UCSD-AML1 (cell line): ENCODE measurements around the gene ORC5.

Experiments used
- DNase-seq: peaks from one replicate; lab custom pipeline; 2025; ENCODE audit not compliant: unreplicated experiment; lab: John Stamatoyannopoulos, UW

The ORC5 gene

DNA sequence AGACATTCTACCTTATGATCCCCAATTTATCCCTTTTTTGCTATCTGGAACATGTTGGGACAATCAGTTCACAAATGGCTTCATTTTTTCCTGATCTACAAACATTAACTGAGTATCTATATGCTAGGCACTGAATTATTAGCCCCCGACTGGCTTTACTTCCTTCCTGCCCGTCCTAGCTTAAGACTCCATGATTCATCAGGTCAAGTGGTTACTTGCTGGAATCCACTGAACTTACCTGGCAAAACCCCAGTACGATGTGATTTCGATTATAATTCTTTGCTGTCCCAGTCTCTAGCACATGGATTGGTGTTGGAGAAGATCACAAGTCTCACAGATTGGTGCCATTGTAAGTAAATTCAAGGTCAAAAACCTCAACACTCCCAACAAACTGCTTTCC is 77.1 kb downstream of the ORC5 start:
- no peak for DNase-seq

DNA sequence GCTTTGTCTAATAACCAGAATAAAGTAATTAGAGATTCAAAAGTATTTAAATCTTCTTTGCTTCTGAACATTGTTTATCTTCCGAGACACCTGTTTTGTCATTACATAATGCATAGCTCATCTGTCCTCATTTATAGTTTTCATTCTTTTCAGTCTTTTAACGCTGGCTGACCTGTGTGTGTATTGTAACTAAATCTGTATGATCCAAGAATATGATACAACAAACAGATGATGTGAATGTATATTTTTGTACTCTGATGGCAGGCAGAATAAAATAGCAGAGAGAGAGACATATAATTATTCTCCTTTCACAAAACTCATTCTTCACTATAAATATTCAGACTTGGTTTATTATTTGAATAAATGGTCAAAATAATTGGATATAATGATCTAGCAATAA is 80.6 kb downstream of the ORC5 start:
- DNase-seq, result no peak

DNA sequence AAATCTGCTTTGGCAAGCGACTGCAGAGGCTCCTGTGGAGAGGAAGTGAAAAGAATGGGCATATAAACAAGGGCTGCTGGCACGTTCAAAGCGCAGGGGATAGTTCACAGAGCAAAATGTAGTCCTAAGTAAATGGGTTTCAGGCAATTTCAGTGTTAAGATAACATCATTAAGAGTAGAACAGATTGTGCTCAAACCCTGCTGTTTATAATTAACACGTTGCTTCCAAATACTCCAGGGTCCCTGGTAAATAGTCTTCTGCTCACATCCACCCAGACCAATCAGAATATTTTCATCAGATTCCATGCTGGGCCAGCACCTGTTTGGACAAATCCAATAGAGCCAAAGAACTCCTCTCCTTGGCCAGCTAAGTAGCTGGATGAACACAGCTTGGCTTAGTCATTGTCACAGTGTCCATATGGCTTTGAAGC is 81.4 kb downstream of the ORC5 start:
- no peak for DNase-seq

DNA sequence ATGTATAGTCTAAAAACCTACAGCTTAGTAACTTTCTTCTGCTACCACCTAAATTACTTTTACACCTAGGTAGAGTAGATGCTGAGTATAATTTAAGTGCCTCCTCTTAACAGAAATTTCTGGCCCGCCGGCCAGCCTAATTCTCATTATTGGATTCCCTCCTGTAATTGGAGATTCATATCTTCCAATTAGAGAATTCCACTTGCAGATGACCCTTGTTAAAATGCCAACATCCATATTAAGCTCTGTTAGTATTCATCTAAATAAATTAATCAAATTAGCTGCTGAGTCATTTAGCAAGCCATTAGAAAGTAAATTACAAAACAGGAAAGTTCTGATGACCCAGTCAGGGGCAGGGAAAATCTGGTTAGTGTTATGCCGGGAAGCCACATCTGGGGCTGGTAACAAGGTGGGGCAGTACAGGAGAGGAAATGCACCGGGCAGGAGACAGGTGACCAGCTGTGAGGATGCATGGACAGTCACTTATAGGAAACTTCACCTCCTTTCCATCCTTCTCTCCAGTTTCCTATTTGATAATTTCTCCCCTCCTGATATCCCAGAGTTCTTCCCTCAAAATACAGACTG is 82.8 kb downstream of the ORC5 start:
- no peak for DNase-seq

DNA sequence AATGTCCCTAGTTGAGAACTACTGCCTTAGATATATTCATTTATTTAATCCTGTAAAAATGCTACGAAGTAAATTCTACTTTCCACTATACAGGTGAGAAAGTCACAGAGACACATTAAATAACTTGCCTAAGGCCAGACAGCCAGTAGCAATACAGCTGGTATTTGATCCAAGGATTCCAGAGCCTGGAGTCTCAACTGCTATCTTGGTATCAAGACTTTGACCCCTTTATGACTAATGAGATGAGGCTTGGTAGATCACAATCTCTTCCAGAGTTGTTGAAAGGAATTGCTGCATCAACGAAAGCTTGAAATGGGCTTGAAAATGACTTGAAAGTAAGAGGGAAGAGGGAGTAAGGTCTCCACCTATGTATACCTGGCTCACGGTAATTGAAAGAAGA is 83.3 kb downstream of the ORC5 start:
- no peak for DNase-seq

DNA sequence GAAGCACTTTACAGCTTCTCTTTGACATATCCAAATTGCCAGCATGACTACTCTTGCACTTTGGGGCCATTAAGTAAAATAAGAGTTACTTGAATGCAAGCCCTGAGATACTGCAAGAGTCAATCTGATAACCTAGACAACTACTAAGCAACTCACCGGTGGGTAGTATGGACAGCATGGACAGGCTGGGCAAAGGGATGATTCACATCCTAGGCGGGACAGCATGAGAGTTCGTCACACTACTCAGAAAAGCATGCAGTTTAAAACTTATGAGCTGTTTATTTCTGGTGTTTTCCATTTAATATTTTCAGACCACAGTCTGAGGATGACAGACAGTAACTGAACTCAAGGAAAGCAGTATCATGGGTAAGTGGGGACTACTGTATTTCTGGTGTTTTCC is 84.0 kb downstream of the ORC5 start:
- no peak for DNase-seq

DNA sequence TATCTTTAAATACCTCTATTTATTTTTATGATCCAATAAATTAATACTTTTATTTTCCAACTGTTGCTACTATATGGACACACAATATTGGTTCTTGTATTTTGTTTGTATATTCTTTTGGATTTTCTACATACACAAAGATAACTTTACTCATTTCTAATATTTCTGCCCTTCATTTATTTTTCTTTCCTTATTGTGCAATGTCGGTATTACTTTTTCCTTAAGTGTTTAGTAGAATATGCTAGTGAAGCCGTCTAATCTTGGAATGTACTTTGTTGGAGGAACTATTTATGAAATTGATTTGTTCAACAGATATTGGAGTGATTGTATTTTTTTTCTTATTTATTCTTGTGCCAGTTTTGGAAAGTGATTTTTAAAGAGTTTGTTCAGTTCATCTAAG is 94.0 kb downstream of the ORC5 start:
- no peak for DNase-seq

DNA sequence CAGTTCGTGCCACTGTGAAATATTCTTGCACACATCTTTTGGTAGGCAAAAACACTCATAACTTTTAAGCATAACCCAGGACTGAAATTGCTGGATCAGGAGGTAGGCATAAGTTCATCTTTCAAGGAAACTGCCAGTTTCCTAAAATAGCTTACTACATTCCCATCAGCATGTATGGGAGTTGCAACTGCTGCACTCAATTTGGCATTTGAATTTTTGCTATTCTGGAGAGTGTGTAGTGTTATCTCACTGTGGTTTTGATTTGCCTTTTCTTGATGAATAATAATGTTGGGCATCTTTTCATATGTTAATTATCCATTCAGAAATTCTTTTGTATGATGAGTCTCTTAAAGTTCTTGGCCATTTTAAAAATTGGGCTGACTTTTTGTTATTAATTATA is 95.2 kb downstream of the ORC5 start:
- no peak for DNase-seq

DNA sequence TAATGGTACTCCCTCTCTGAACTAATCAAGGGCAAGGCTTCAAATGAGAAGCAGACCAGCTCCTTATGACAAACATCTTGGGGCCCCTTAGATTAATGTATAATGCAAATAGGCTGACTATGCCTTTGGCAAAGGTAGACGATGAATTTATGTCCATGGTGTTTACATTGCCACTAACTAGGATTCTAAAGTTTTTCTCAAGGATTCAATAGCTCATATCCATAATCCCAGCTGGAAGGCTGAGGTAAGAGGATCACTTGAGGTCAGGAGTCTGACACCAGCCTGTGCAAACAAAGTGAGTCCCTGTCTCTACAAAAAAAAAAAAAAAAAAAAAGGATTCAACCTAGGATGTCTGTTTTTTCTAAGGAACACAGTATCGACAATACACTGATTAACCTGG is 96.5 kb downstream of the ORC5 start:
- DNase-seq, result no peak

DNA sequence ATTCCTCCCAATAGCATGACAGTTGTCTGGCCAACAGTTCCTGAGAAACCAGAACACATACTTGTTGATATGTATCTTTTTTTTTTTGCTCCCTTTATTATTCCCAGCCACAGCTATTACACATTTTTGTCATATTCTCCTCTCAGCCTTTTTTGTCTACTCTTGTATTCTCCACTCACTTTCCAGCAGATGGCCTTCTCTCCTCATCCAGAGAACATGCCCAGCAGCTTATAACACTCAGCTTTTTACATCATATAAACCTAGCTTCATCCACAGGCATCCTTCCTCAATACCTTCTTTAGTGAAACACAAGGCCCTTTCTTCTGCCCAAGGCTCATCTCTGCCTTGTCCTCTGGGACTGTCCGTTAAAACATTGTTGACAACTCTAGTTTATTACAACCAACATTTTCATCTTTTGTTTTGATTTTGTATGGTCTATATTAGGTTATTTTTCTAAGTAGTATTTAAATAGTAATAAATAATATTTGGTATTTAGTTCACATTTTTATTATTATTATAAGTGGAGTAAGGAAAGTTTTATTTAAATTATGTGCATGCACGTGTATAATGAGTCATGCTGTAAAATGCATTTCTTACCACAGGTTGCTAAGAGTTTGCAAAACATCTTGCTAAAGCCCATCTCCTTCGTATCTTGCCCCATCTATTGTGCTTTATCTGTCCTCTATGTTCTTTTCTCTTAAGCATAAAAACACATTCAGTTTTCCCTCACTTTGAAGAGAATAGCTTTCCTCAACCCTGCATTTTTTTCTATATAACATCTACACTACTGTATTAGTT is 101.5 kb downstream of the ORC5 start:
- no peak for DNase-seq

DNA sequence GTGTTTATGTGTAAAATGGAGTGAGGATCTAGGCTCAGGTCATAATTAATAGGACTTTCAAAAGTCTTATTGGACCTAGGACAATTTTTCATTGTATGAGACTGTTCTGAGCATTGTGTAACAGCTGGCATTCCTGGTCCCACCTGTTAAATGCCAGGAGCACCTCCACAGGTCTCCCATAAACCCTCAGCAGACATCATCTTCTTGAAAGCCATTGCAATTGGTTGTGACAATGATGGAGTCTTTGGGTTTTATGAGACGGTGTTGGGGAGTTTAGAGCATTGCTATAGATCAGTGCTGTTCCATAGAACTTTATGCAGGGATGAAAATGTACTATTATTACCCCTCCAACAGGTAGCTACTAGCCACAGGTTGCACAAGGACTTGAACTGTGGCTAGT is 108.9 kb downstream of the ORC5 start:
- DNase-seq, result no peak

DNA sequence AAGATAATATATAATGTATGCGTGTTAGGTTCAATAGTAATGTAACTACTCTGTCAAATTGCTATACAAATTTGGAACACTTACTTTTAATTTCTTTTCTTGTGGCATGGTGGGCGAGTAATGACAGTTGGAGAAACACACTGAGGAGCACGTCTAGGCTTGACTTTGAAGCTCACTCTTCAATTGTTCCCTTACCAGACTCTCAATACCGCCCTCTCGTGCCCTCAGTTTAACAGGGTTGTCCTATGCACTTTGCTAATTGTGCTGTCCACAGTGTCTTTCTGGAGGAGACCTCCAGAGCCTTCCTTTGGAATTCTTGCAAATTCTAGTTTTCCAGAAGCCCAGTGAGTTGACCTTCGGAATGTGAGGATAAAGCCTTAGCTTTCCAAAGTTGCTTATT is 111.1 kb downstream of the ORC5 start:
- no peak for DNase-seq

DNA sequence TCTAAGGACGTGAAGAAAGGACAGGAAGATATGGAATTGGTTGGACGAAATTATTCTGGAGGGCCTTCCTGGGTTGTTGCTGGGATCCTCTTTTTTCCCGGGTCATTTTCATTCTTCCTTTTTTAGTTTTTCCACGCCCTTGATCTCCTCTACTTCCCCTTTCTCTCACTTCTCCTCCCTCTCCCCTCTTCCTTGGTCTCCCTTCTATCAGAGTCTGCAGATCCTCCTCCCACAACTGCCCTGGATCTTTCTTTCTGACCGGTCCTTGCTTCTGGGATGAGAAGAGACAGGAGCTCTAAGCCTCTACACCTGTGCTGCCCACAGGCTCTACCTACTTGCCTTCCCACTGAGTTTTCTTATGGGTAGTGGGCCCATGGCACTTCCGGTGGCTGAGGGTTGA is 114.7 kb downstream of the ORC5 start:
- no peak for DNase-seq

DNA sequence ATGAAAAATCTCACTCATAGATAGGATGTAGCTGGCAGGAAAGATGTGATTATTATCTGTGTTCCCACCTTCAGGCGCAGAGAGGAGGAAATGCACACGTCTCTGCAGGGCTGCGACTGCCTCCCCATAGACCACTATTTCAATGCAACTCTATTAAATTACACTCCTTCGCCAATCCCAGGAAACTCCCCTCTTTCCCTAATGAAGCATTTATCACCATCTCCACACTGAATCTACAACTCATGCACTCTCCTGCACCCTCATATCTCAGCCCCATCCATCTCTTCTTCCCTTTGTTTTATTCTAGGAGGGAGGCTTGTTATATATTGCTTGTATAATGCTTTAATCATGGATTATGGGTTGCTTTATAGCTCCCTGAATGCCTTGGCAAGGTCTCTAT is 116.6 kb downstream of the ORC5 start:
- no peak for DNase-seq

DNA sequence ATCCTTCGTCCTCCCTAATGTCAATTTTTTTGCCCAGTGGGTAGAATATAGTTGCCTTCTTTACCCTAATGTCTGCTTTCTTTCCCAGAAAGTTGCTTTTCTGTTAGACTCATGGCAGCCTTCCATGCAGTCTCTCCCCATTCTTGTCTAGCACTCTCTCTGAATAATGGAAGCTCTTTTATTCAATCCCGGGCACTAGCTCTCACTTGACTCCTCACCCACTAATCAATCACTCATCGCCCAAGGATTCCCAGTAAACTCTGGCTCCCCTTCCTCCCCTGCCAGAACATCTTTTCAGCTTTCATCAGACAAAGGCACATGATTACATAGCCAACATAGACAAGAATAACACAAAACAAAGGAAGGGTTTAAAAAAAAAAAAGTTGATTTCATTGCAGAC is 118.2 kb downstream of the ORC5 start:
- DNase-seq, result no peak

DNA sequence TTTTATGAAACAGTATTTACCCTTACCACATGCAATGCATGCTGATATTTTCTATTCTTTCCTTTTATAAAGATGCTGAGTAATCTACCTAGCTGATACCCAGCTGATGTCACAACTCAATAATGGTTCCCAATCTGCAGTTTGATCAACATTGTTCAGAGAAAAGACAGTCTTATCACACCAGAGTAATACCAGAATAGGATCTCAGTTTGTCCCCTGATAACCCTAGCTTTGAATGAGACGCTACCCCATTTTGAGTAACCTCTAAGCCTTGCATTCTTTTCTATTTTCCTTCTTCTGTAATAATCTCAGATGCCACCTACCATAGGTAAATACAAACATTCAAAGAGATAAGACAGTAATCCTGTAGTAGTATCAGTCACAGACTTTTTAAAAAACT is 118.8 kb downstream of the ORC5 start:
- DNase-seq, result no peak
